ENCODE data around the gene G6PC1.

DNA sequence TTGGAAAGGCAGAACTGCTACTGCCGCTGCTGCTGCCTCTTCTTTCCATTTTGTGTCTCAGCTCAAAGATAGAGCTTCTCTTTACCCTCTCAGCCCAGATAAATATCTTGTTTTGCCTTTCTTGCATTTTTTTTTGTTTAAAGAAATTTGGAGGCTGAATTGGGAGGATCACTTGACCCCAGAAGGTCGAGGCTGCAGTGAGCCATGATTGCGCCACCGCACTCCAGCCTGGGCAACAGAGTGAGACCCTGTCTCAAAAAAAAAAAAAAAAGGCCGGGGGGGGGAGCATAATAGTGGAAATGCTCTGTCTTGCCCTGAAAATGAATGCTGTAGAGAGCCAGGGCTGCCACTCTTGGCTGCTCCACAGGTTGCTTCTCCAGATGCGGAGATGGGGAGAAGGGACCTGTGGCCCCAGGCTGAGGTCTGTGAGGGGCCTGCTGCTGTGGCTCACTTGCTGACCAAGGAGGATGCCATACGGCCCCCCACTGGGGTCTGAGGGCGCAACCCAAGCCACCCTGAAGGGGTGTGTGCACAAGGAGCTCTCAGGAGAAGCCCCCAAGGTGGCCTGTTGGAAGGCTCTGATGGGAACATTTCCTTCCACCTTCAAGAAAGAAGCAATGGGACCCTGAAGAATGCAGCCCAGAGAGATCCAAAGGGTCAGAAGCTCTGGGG lies 21.5 kb upstream of the G6PC1 start:
- TF ChIP-seq, protein P1, sequence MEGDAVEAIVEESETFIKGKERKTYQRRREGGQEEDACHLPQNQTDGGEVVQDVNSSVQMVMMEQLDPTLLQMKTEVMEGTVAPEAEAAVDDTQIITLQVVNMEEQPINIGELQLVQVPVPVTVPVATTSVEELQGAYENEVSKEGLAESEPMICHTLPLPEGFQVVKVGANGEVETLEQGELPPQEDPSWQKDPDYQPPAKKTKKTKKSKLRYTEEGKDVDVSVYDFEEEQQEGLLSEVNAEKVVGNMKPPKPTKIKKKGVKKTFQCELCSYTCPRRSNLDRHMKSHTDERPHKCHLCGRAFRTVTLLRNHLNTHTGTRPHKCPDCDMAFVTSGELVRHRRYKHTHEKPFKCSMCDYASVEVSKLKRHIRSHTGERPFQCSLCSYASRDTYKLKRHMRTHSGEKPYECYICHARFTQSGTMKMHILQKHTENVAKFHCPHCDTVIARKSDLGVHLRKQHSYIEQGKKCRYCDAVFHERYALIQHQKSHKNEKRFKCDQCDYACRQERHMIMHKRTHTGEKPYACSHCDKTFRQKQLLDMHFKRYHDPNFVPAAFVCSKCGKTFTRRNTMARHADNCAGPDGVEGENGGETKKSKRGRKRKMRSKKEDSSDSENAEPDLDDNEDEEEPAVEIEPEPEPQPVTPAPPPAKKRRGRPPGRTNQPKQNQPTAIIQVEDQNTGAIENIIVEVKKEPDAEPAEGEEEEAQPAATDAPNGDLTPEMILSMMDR (CRISPR knock-in tag; IDR thresholded peaks at IDR 0.05), result no peak
- TF ChIP-seq NFE2L1 (CRISPR knock-in tag; IDR thresholded peaks at IDR 0.05; ENCODE audit: borderline replicate concordance) (no peak), SP1 (IDR thresholded peaks at IDR 0.05) (no peak), SP1 (CRISPR knock-in tag; IDR thresholded peaks at IDR 0.05) (no peak), KDM1A (CRISPR knock-in tag; IDR thresholded peaks at IDR 0.05) (no peak), PAWR (CRISPR knock-in tag; IDR thresholded peaks at IDR 0.05; ENCODE audit: borderline replicate concordance) (no peak), ZNF138 (CRISPR knock-in tag; IDR thresholded peaks at IDR 0.05; ENCODE audit: low read depth) (no peak), EP300 (IDR thresholded peaks at IDR 0.05; ENCODE audit: low read depth in 2 of 2, low read length in 2 of 2) (no peak), EP300 (CRISPR knock-in tag; IDR thresholded peaks at IDR 0.05; ENCODE audit: borderline replicate concordance) (no peak), ZNF589 (CRISPR knock-in tag; conservative IDR thresholded peaks at IDR 0.05) (no peak), MZF1 (CRISPR knock-in tag; IDR thresholded peaks at IDR 0.05; ENCODE audit: borderline replicate concordance) (no peak)
- TF ChIP-seq, protein P2, sequence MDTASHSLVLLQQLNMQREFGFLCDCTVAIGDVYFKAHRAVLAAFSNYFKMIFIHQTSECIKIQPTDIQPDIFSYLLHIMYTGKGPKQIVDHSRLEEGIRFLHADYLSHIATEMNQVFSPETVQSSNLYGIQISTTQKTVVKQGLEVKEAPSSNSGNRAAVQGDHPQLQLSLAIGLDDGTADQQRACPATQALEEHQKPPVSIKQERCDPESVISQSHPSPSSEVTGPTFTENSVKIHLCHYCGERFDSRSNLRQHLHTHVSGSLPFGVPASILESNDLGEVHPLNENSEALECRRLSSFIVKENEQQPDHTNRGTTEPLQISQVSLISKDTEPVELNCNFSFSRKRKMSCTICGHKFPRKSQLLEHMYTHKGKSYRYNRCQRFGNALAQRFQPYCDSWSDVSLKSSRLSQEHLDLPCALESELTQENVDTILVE (CRISPR knock-in tag; IDR thresholded peaks at IDR 0.05), result no peak
- TF ChIP-seq, protein P3, sequence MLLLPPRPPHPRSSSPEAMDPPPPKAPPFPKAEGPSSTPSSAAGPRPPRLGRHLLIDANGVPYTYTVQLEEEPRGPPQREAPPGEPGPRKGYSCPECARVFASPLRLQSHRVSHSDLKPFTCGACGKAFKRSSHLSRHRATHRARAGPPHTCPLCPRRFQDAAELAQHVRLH (CRISPR knock-in tag; IDR thresholded peaks at IDR 0.05; ENCODE audit: borderline replicate concordance, low read depth), result no peak
- TF ChIP-seq, protein P4, sequence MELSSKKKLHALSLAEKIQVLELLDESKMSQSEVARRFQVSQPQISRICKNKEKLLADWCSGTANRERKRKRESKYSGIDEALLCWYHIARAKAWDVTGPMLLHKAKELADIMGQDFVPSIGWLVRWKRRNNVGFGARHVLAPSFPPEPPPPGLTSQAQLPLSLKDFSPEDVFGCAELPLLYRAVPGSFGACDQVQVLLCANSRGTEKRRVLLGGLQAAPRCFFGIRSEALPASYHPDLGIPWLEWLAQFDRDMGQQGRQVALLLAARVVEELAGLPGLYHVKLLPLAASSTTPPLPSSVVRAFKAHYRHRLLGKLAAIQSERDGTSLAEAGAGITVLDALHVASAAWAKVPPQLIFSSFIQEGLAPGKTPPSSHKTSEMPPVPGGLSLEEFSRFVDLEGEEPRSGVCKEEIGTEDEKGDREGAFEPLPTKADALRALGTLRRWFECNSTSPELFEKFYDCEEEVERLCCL (CRISPR knock-in tag; IDR thresholded peaks at IDR 0.05; ENCODE audit: borderline replicate concordance), result no peak

All from HepG2 (cell line).